GM23338 (cell line): ENCODE measurements around the gene GDF10. TPM values are rescaled to one million over a fixed set of nuclear protein-coding genes. Genes with fewer than 3 reads are reported as not detected.

ENCODE experiments used
- ATAC-seq: fragments of 200-7000 bp; cut with Tn5 transposase; 3 replicates; pipeline ENCODE4 v1.9.1; 2020
- DNase-seq: peaks from one replicate; pipeline ENCODE4 v3.0.0-alpha.2; 2015; ENCODE audit warnings: low spot score
- H2AFZ ChIP-seq: fragments of 200-600 bp; sonication (generic); 2 replicates; pipeline ENCODE4 v1.8.0; 2016; ENCODE audit warnings: antibody characterized with exemption, mild to moderate bottlenecking, moderate library complexity
- H3F3A ChIP-seq: fragments of 200-600 bp; sonication (generic); replicated peaks from 2 replicates; pipeline ENCODE4 v1.8.0; 2017; ENCODE audit warnings: antibody characterized with exemption, mixed run types, low read depth
- H3K27ac ChIP-seq: fragments of 200-600 bp; sonication (generic); 2 replicates; pipeline ENCODE4 v1.6.1; 2016; ENCODE audit warnings: low read depth
- H3K27me3 ChIP-seq: fragments of 200-600 bp; sonication (generic); 2 replicates; pipeline ENCODE4 v1.8.0; 2016; ENCODE audit warnings: mild to moderate bottlenecking, mixed run types, moderate library complexity; ENCODE audit not compliant: insufficient read depth
- H3K36me3 ChIP-seq: fragments of 200-600 bp; sonication (generic); 2 replicates; pipeline ENCODE4 v1.8.0; 2016; ENCODE audit warnings: mild to moderate bottlenecking; ENCODE audit not compliant: insufficient read depth
- H3K4me1 ChIP-seq: fragments of 200-600 bp; sonication (generic); 2 replicates; pipeline ENCODE4 v1.8.0; 2016; ENCODE audit warnings: mild to moderate bottlenecking, moderate library complexity; ENCODE audit not compliant: insufficient read depth
- H3K4me2 ChIP-seq: fragments of 200-600 bp; sonication (generic); 2 replicates; pipeline ENCODE4 v1.7.1; 2017; ENCODE audit warnings: mixed run types
- H3K4me3 ChIP-seq: fragments of 200-600 bp; sonication (generic); 2 replicates; pipeline ENCODE4 v1.6.1; 2016; ENCODE audit warnings: mixed run types
- H3K79me2 ChIP-seq: fragments of 200-600 bp; sonication (generic); replicated peaks from 2 replicates; pipeline ENCODE4 v1.8.0; 2017; ENCODE audit warnings: mild to moderate bottlenecking; ENCODE audit not compliant: insufficient read depth
- H3K9me2 ChIP-seq: fragments of 200-600 bp; sonication (generic); 2 replicates; pipeline ENCODE4 v1.8.0; 2017; ENCODE audit not compliant: insufficient read depth
- H4K20me1 ChIP-seq: fragments of 200-600 bp; sonication (generic); replicated peaks from 2 replicates; pipeline ENCODE4 v1.8.0; 2017; ENCODE audit warnings: mild to moderate bottlenecking; ENCODE audit not compliant: insufficient read depth
- H3K27ac Mint-ChIP-seq: 2 replicates; pipeline ENCODE4 v1.8.0; 2020; ENCODE audit warnings: inconsistent platforms, mild to moderate bottlenecking, moderate library complexity, mixed read lengths
- H3K27me3 Mint-ChIP-seq: 3 replicates; pipeline ENCODE4 v1.8.0; 2022; ENCODE audit warnings: low read depth, mild to moderate bottlenecking, moderate library complexity, mixed read lengths, inconsistent platforms; ENCODE audit not compliant: insufficient read depth, poor library complexity
- H3K36me3 Mint-ChIP-seq: 3 replicates; pipeline ENCODE4 v1.8.0; 2021; ENCODE audit warnings: low read depth, mild to moderate bottlenecking, inconsistent platforms, moderate library complexity, mixed read lengths
- H3K4me1 Mint-ChIP-seq: 3 replicates; pipeline ENCODE4 v1.8.0; 2020; ENCODE audit warnings: mild to moderate bottlenecking, inconsistent platforms, mixed read lengths
- H3K4me3 Mint-ChIP-seq: 3 replicates; pipeline ENCODE4 v1.8.0; 2021; ENCODE audit warnings: moderate library complexity, mild to moderate bottlenecking, inconsistent platforms, mixed read lengths
- H3K9me3 Mint-ChIP-seq: 3 replicates; pipeline ENCODE4 v1.8.0; 2020; ENCODE audit warnings: moderate library complexity, mild to moderate bottlenecking, inconsistent platforms, mixed read lengths
- EZH2phosphoT487 ChIP-seq: fragments of 200-600 bp; sonication (generic); IDR thresholded peaks from one replicate; pipeline ENCODE4 v1.8.1; 2018; ENCODE audit warnings: antibody characterized with exemption; ENCODE audit not compliant: unreplicated experiment
- JUNB ChIP-seq: IDR thresholded peaks from one replicate; pipeline ENCODE4 v1.6.1; 2016; ENCODE audit warnings: antibody characterized with exemption; ENCODE audit not compliant: unreplicated experiment
- NANOG ChIP-seq: IDR thresholded peaks from 2 replicates; pipeline ENCODE4 v1.6.1; 2016; ENCODE audit warnings: antibody characterized with exemption, borderline replicate concordance
- STAT1 ChIP-seq: IDR thresholded peaks from one replicate; pipeline ENCODE4 v1.6.1; 2016; ENCODE audit warnings: antibody characterized with exemption; ENCODE audit not compliant: unreplicated experiment
- ZNF462 ChIP-seq: fragments of 250-450 bp; sonication (Bioruptor Pico); IDR thresholded peaks from 2 replicates; pipeline ENCODE4 v1.5.0; 2020; ENCODE audit warnings: mild to moderate bottlenecking, moderate library complexity
- polyA plus RNA-seq: library from polyadenylated mRNA; unstranded; fragments of >200 nt; fragmentation: Nextera tagmentation; extraction: Ambion mirVana; gene quantifications from 2 replicates; pipeline ENCODE4 v1.2.1, GENCODE V29; 2016
- total RNA-seq: library from RNA; depleted of rRNA; stranded (reverse); fragments of >200 nt; shearing (Covaris generic); gene quantifications from 2 replicates; pipeline ENCODE4 v1.2.3, GENCODE V29; 2014
- TF ChIP-seq, protein P1 (sequence below): IDR thresholded peaks from one replicate; pipeline ENCODE4 v1.6.1; 2018; ENCODE audit warnings: antibody characterized with exemption; ENCODE audit not compliant: unreplicated experiment
- TF ChIP-seq, protein P2 (sequence below), 2 experiments: fragments of 200-600 bp in 1 of 2; sonication (generic) in 1 of 2; conservative IDR thresholded peaks; 2 replicates each; pipeline versions ENCODE4 v1.5.1 to v1.6.1; 2016 to 2017; ENCODE audit warnings: antibody characterized with exemption in 2 of 2, low read depth in 2 of 2, mild to moderate bottlenecking in 2 of 2, moderate library complexity in 1 of 2

GDF10 gene
- total and polyA plus RNA-seq, 2 experiments from 2014 or later, result 0.21 TPM; not detected in 1

GRCh38 chr10:47318706-47319105 is 18.7 kb downstream of the GDF10 start (continued):
- TF ChIP-seq, protein P1, sequence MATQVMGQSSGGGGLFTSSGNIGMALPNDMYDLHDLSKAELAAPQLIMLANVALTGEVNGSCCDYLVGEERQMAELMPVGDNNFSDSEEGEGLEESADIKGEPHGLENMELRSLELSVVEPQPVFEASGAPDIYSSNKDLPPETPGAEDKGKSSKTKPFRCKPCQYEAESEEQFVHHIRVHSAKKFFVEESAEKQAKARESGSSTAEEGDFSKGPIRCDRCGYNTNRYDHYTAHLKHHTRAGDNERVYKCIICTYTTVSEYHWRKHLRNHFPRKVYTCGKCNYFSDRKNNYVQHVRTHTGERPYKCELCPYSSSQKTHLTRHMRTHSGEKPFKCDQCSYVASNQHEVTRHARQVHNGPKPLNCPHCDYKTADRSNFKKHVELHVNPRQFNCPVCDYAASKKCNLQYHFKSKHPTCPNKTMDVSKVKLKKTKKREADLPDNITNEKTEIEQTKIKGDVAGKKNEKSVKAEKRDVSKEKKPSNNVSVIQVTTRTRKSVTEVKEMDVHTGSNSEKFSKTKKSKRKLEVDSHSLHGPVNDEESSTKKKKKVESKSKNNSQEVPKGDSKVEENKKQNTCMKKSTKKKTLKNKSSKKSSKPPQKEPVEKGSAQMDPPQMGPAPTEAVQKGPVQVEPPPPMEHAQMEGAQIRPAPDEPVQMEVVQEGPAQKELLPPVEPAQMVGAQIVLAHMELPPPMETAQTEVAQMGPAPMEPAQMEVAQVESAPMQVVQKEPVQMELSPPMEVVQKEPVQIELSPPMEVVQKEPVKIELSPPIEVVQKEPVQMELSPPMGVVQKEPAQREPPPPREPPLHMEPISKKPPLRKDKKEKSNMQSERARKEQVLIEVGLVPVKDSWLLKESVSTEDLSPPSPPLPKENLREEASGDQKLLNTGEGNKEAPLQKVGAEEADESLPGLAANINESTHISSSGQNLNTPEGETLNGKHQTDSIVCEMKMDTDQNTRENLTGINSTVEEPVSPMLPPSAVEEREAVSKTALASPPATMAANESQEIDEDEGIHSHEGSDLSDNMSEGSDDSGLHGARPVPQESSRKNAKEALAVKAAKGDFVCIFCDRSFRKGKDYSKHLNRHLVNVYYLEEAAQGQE, result no peak
- TF ChIP-seq, protein P2, sequence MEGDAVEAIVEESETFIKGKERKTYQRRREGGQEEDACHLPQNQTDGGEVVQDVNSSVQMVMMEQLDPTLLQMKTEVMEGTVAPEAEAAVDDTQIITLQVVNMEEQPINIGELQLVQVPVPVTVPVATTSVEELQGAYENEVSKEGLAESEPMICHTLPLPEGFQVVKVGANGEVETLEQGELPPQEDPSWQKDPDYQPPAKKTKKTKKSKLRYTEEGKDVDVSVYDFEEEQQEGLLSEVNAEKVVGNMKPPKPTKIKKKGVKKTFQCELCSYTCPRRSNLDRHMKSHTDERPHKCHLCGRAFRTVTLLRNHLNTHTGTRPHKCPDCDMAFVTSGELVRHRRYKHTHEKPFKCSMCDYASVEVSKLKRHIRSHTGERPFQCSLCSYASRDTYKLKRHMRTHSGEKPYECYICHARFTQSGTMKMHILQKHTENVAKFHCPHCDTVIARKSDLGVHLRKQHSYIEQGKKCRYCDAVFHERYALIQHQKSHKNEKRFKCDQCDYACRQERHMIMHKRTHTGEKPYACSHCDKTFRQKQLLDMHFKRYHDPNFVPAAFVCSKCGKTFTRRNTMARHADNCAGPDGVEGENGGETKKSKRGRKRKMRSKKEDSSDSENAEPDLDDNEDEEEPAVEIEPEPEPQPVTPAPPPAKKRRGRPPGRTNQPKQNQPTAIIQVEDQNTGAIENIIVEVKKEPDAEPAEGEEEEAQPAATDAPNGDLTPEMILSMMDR (conservative IDR thresholded peaks at IDR 0.05; ENCODE audit: low read depth in 2 of 2), result no peak
- no peak for TF ChIP-seq NANOG

GRCh38 chr10:47319784-47320183 is 19.8 kb downstream of the GDF10 start:
- no peaks in the 10 kb centered on the region for H3K27me3 ChIP-seq
- no peaks in the 10 kb centered on the region for H3F3A ChIP-seq
- Mint-ChIP-seq H3K27me3 (peaks cover 9% of the 10 kb centered on the region), H3K4me1 (no peaks in the 10 kb centered on the region), H3K36me3 (no peaks in the 10 kb centered on the region), H3K4me3 (no peak overlapping the region), H3K27ac (no peak overlapping the region), H3K9me3 (no peaks in the 10 kb centered on the region)
- ATAC-seq (no peak), DNase-seq (no peak)
- H3K4me1 ChIP-seq, result no peaks in the 10 kb centered on the region
- 0 out of 2 replicates have a peak, but pooled peaks cover 4% of the 10 kb centered on the region for H3K9me2 ChIP-seq
- no peaks in the 10 kb centered on the region for H3K36me3 ChIP-seq
- no peak for TF ChIP-seq JUNB
- no peak for TF ChIP-seq STAT1
- no peak for TF ChIP-seq EZH2phosphoT487
- no peak for TF ChIP-seq ZNF462 (CRISPR knock-in tag)
- H3K4me2 ChIP-seq, result no peak overlapping the region
- H2AFZ ChIP-seq, result no peak overlapping the region
- H3K79me2 ChIP-seq, result no peaks in the 10 kb centered on the region
- H3K27ac ChIP-seq, result no peak overlapping the region
- no peaks in the 10 kb centered on the region for H4K20me1 ChIP-seq
- no peak overlapping the region for H3K4me3 ChIP-seq
